Measurements from ENCODE around the gene HHIPL1. TPM values are rescaled to one million over a fixed set of nuclear protein-coding genes. Genes with fewer than 3 reads are reported as not detected.
A peak's percentile ranks its signal among the peaks of the same experiment; 100 is the strongest.

Gene HHIPL1
- total RNA-seq, 2 donors from 2014 or later: under 0.01 to 0.26 TPM

GRCh38 chr14:99608591-99608990 lies 36.3 kb upstream of the HHIPL1 start:
- DNase-seq (no peak), ATAC-seq (no peak)
- H3K27me3 ChIP-seq: no peaks in the 10 kb centered on the region
- 83 to 100% methylated on average over 1 to 2 of the region's 2 CpGs for WGBS, 2 donors
- intact Hi-C loops (cut with DNase I): loop anchor here (5.0 kb wide), 1 partner anchor 41 kb away; no protein-coding TSS in a partner anchor
- TF ChIP-seq POLR2A (IDR thresholded peaks at IDR 0.05): no peak
- TF ChIP-seq, protein P1, sequence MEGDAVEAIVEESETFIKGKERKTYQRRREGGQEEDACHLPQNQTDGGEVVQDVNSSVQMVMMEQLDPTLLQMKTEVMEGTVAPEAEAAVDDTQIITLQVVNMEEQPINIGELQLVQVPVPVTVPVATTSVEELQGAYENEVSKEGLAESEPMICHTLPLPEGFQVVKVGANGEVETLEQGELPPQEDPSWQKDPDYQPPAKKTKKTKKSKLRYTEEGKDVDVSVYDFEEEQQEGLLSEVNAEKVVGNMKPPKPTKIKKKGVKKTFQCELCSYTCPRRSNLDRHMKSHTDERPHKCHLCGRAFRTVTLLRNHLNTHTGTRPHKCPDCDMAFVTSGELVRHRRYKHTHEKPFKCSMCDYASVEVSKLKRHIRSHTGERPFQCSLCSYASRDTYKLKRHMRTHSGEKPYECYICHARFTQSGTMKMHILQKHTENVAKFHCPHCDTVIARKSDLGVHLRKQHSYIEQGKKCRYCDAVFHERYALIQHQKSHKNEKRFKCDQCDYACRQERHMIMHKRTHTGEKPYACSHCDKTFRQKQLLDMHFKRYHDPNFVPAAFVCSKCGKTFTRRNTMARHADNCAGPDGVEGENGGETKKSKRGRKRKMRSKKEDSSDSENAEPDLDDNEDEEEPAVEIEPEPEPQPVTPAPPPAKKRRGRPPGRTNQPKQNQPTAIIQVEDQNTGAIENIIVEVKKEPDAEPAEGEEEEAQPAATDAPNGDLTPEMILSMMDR (IDR thresholded peaks at IDR 0.05): no peak
- no peaks in the 10 kb centered on the region for H3K9me3 ChIP-seq
- H3K4me1 ChIP-seq: peaks cover 13% of the 10 kb centered on the region
- H3K27ac ChIP-seq: no peak overlapping the region
- no peak overlapping the region for H3K4me3 ChIP-seq
- H3K36me3 ChIP-seq (replicated peaks in 1 of 2; ENCODE audit: insufficient read depth in 1 of 2, low read depth in 2 of 2): no peaks in the 10 kb centered on the region

- WGBS, 2 donors: 65 to 70% methylated on average over 7 to 10 of the region's 10 CpGs
- intact Hi-C loops (cut with DNase I): loop anchor here (5.0 kb wide), 1 partner anchor 42 kb away; no protein-coding TSS in a partner anchor
- DNase-seq (peak in 2 of 4 donors; percentile 55 to 71), ATAC-seq (no peak)
- Histone ChIP-seq H3K9me3 (no peaks in the 10 kb centered on the region), H3K36me3 (replicated peaks in 1 of 2; ENCODE audit: insufficient read depth in 1 of 2, low read depth in 2 of 2) (no peaks in the 10 kb centered on the region), H3K4me1 (peaks cover 11% of the 10 kb centered on the region), H3K4me3 (no peak overlapping the region), H3K27ac (no peak overlapping the region), H3K27me3 (no peaks in the 10 kb centered on the region)
- TF ChIP-seq, protein P1 (IDR thresholded peaks at IDR 0.05): peak in 5 of 7 experiments; percentile 32 to 60 (median 41)
- TF ChIP-seq POLR2A (IDR thresholded peaks at IDR 0.05): no peak
Measured at GRCh38 chr14:99609245-99610170, 35.4 kb upstream of the HHIPL1 start.

DNA sequence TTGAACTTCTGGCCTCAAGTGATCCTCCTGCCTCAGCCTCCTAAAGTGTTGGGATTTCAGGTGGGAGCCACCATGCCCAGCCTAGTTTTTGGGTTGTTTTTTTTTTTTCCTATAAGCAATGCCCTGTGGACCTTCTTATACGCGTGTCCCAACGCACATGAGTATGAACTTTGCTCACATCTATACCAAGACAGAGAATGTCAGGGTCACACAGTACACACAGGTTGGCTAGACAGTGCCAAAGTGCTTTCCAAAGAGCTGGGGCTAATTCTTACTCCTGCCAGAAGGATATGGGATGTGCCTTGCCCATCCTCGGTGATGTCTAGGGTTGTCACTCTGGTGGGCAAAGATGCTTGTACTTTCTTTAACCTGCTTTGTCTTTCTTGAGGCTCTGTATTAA lies 33.3 kb upstream of the HHIPL1 start:
- no peak overlapping the region for H3K27ac ChIP-seq
- 90 to 97% methylated on average over 4 of the region's 4 CpGs for WGBS, 2 donors
- H3K4me3 ChIP-seq: no peak overlapping the region
- ATAC-seq: no peak
- TF ChIP-seq, protein P1 (IDR thresholded peaks at IDR 0.05): no peak
- no peak for TF ChIP-seq POLR2A (IDR thresholded peaks at IDR 0.05)
- H3K4me1 ChIP-seq: peaks cover 3% of the 10 kb centered on the region
- no peaks in the 10 kb centered on the region for H3K36me3 ChIP-seq (replicated peaks in 1 of 2; ENCODE audit: insufficient read depth in 1 of 2, low read depth in 2 of 2)
- H3K9me3 ChIP-seq: no peaks in the 10 kb centered on the region
- intact Hi-C loops (cut with DNase I): no loop called here
- no peaks in the 10 kb centered on the region for H3K27me3 ChIP-seq
- no peak for DNase-seq

DNA sequence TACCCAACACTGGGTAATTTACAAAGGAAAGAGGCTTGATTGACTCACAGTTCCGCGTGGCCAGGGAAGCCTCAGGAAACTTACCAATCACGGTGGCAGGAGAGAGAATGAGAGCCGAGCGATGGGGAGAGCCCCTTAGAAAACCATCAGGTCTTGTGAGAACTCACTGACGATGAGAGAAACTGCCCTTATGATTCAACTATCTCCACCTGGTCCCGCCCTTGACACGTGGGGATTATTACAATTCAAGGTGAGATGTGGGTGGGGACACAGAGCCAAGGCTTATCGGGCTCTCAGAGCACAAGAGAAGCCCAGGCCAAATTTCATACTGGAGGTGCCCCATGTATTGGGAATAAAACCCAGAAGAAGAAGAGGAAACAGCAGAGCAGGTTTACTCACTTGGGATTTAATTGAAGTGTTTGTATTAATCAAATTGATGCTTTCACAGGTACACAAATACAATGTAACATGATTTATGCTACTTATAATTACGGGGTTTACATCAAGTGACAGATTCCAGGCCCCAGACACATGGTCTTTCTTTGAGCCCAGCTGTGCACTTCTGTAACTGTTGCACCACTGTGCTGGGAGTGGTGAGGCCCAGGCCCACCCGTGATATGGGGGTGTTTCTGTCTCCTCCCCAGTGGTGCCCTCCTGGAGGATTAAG lies 32.7 kb upstream of the HHIPL1 start:
- Histone ChIP-seq H3K4me1 (peaks cover 3% of the 10 kb centered on the region), H3K27me3 (no peaks in the 10 kb centered on the region), H3K36me3 (replicated peaks in 1 of 2; ENCODE audit: insufficient read depth in 1 of 2, low read depth in 2 of 2) (no peaks in the 10 kb centered on the region), H3K27ac (no peak overlapping the region), H3K4me3 (no peak overlapping the region), H3K9me3 (no peaks in the 10 kb centered on the region)
- WGBS, 2 donors: 51 to 55% methylated on average over 11 of the region's 11 CpGs
- TF ChIP-seq, protein P1 (IDR thresholded peaks at IDR 0.05): no peak
- no peak for TF ChIP-seq POLR2A (IDR thresholded peaks at IDR 0.05)
- intact Hi-C loops (cut with DNase I): no loop called here
- DNase-seq (peak in 1 of 4 donors; percentile 44), ATAC-seq (no peak)
